HG03469 (cell line): ENCODE data around the gene DOCK6.
"Not testable (repeated sequence)": the region's sequence is repeated elsewhere in the genome, so short reads cannot be mapped to it uniquely, and the experiment has no call there.

Experiments used
- ATAC-seq: cut with Tn5 transposase; IDR thresholded peaks from one replicate; pipeline ENCODE4 v1.9.1; 2021; ENCODE audit warnings: mild to moderate bottlenecking, moderate library complexity, moderate number of reproducible peaks; ENCODE audit not compliant: unreplicated experiment

DOCK6 gene

GRCh38 chr19:11198175-11198534, 64.2 kb downstream of the DOCK6 start:
- ATAC-seq, result no peak

GRCh38 chr19:11197291-11198174, 64.8 kb downstream of the DOCK6 start, which contains the start of gene KANK2:
KANK2 (minus strand) TSS chr19:11197545; CDS start chr19:11194511, 3,034 bp downstream.
- no peak for ATAC-seq

GRCh38 chr19:11196406-11197287, 65.7 kb downstream of the DOCK6 start:
- no peak for ATAC-seq

GRCh38 chr19:11195681-11196080, 66.6 kb downstream of the DOCK6 start:
- ATAC-seq, result no peak

GRCh38 chr19:11194656-11195558, 67.4 kb downstream of the DOCK6 start:
- ATAC-seq, result no peak

GRCh38 chr19:11194173-11194572, 68.2 kb downstream of the DOCK6 start:
- no peak for ATAC-seq

GRCh38 chr19:11192957-11193939, 69.1 kb downstream of the DOCK6 start:
- no peak for ATAC-seq

GRCh38 chr19:11191934-11192333, 70.4 kb downstream of the DOCK6 start:
- ATAC-seq, result no peak

GRCh38 chr19:11191273-11191755, 71.0 kb downstream of the DOCK6 start:
- ATAC-seq, result no peak

GRCh38 chr19:11190501-11190900, 71.8 kb downstream of the DOCK6 start:
- no peak for ATAC-seq

- ATAC-seq, result no peak
Observed at GRCh38 chr19:11187441-11187840, 74.9 kb downstream of the DOCK6 start.

GRCh38 chr19:11182994-11183393, 79.3 kb downstream of the DOCK6 start:
- no peak for ATAC-seq

GRCh38 chr19:11181488-11181887, 80.8 kb downstream of the DOCK6 start:
- no peak for ATAC-seq

- not testable (repeated sequence) for ATAC-seq
Observed at GRCh38 chr19:11180975-11181374, 81.3 kb downstream of the DOCK6 start.

GRCh38 chr19:11180346-11180745, 82.0 kb downstream of the DOCK6 start:
- ATAC-seq, result no peak

GRCh38 chr19:11179716-11180297, 82.5 kb downstream of the DOCK6 start:
- ATAC-seq, result no peak

GRCh38 chr19:11179145-11179465, 83.2 kb downstream of the DOCK6 start:
- ATAC-seq, result not testable (repeated sequence)

- no peak for ATAC-seq
Observed at GRCh38 chr19:11177592-11177991, 84.7 kb downstream of the DOCK6 start.
